Activated CD8-positive, alpha-beta memory T cell treated with anti-CD3 and anti-CD28 coated beads, Interleukin-2, amount 10 ng/mL, durations not matched to agents 7 days and 5 days (primary cell): ENCODE measurements around the gene ZNF254. TPM values are rescaled to one million over a fixed set of nuclear protein-coding genes. Genes with fewer than 3 reads are reported as not detected.

Source experiments
- ATAC-seq: fragments of 150-1000 bp; cut with Tn5 transposase; one replicate; pipeline ENCODE4 v1.10.0; 2021; ENCODE audit warnings: moderate library complexity
- CTCF ChIA-PET: fragments of 350-600 bp; sonication (Branson Sonifier 250); formaldehyde crosslinking; loops from one replicate; lab custom pipeline; 2021; ENCODE audit warnings: antibody characterized with exemption; lab: Charles Lee
- DNase-seq: peaks from one replicate; pipeline ENCODE4 v3.0.0-alpha.2; 2020
- H3K27ac Mint-ChIP-seq: one replicate; pipeline ENCODE4 v1.8.0; 2021; ENCODE audit warnings: mild to moderate bottlenecking, mixed read lengths
- H3K27me3 Mint-ChIP-seq: one replicate; pipeline ENCODE4 v1.8.0; 2021; ENCODE audit warnings: mixed read lengths
- H3K36me3 Mint-ChIP-seq: one replicate; pipeline ENCODE4 v1.8.0; 2021; ENCODE audit warnings: mild to moderate bottlenecking, mixed read lengths
- H3K4me1 Mint-ChIP-seq: one replicate; pipeline ENCODE4 v1.8.0; 2021; ENCODE audit warnings: mixed read lengths
- H3K4me3 Mint-ChIP-seq: one replicate; pipeline ENCODE4 v1.8.0; 2021; ENCODE audit warnings: mild to moderate bottlenecking, moderate library complexity, mixed read lengths
- H3K9me3 Mint-ChIP-seq: one replicate; pipeline ENCODE4 v1.8.0; 2022; ENCODE audit warnings: low read depth, mixed read lengths
- total RNA-seq, 2 experiments: library from RNA; stranded (reverse); gene quantifications; one replicate each; pipeline ENCODE4 v1.2.3, GENCODE V29; 2021

ZNF254 gene
- total RNA-seq, 2 experiments from 2014 or later = 9.9 to 13.7 TPM

- no peak overlapping the region for H3K27ac Mint-ChIP-seq
- peaks cover 30% of the 10 kb centered on the region for H3K9me3 Mint-ChIP-seq
- peaks cover 3% of the 10 kb centered on the region for H3K36me3 Mint-ChIP-seq
- DNase-seq (no peak), ATAC-seq (no peak)
- no peaks in the 10 kb centered on the region for H3K27me3 Mint-ChIP-seq
- no peaks in the 10 kb centered on the region for H3K4me1 Mint-ChIP-seq
- CTCF ChIA-PET = no interaction called here
- no peak overlapping the region for H3K4me3 Mint-ChIP-seq
These were observed 91.2 kb downstream of the ZNF254 start for GRCh38 chr19:24178207-24178606.

Other genes starting within 250 kb of the ZNF254 start
- gene ZNF726, start 172.3 kb upstream of the ZNF254 start, total RNA-seq = 10 to 100 TPM; 14.2 to 18.1 TPM